Measurements from ENCODE around the gene FLOT1.

Gene FLOT1

DNA sequence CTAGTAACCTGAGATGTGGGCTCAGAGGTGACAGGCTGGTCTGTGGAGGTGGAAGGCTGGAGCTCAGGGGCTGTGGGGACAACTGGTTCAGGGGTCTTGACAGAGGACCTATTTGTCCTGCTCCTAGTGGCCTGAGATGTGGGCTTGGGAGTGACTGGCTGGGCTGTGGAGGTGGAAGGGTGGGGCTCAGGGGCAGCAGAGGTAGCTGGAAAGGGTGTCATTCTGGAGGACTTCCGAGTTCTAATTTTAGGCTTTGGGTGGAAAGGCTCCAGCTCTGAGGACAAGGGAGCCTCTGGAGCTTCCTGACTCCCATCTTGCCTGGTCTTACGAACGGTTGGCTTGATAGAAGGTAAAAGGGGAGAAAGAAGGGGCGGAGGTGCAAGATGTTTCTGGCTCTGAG, 36.9 kb downstream of the FLOT1 start:
- in situ Hi-C loops (cut with MboI; ENCODE audit: low sequenced_read_pairs): no loop called here

GRCh38 chr6:30703821-30704220, 38.7 kb downstream of the FLOT1 start:
- in situ Hi-C loops (cut with MboI; ENCODE audit: low sequenced_read_pairs): no loop called here

DNA sequence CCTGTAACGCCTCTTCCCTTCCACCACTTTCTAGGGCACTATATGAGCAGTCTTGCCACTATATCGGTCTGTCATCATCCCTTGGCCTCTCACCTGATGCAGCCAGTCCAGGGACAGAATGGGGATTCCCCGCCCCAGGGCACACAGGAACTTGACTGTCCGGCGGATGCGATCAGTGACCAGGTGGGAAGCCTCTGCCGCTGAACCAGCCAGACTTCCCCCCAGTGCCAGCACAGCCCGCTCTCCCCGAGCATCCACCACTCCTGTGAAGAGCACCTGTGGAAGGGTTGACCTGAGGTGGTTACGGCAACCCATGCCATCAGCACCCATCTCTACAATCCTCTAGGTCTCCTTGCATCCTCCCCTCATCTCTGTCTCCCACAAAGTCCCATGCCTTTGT, 39.5 kb downstream of the FLOT1 start:
- in situ Hi-C loops (cut with MboI; ENCODE audit: low sequenced_read_pairs): no loop called here

DNA sequence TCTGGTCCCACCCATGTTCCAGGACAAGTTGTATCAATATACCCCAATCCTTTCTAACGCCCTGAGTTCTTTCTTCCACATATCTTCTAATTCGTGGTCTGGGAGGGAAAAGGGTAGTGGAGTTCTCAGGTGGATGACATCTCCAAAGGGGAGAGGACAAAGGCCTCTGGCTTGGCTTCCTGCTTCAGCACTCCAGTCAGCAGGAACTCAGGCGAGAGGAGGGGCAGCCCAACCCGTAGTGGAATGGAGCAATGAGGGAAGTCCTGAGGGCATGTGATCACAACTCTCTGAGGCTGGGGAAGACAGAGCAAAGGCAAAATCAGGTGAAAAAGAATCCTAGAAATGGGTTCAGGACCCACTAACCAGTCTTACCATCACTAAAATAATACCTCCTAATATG, 42.1 kb downstream of the FLOT1 start:
- in situ Hi-C loops (cut with MboI; ENCODE audit: low sequenced_read_pairs): no loop called here

- in situ Hi-C loops (cut with MboI; ENCODE audit: low sequenced_read_pairs): no loop called here
Observed at GRCh38 chr6:30696432-30696831, 46.1 kb downstream of the FLOT1 start.

DNA sequence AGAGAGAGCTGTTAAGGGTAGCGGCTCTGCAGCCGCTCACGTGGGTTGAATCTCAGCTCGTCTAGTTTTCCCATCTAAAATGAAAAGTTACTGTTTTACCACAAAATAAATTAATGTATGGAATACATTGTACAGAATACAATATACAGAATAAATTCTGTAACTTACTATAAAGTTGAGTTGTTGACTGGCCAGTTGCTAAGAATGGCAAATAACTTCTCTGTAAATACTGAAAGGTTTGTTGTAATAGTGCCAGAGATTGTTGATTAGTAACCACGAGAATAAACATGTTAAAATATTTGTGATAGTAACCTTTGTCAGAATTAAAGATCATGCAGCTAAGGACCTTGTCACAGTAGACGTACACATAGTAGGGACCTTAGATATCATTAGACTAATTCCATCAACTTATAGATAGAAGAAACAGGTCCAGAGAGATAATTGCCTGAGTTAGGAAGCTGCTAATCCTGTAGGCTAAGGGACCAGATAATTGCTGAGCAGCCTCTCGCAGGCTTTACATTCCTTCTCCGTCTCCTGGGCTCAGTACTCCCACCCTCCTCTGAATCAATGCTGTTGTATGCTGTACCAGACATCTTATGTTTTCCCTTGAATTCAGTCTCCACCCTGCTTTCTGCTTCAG, 51.2 kb downstream of the FLOT1 start:
- in situ Hi-C loops (cut with MboI; ENCODE audit: low sequenced_read_pairs): no loop called here

GRCh38 chr6:30690403-30691207, 51.9 kb downstream of the FLOT1 start, which contains the start of gene NRM:
Gene NRM (minus strand): TSS chr6:30690984. CDS start chr6:30690974, 10 bp downstream.
- in situ Hi-C loops (cut with MboI; ENCODE audit: low sequenced_read_pairs): no loop called here

DNA sequence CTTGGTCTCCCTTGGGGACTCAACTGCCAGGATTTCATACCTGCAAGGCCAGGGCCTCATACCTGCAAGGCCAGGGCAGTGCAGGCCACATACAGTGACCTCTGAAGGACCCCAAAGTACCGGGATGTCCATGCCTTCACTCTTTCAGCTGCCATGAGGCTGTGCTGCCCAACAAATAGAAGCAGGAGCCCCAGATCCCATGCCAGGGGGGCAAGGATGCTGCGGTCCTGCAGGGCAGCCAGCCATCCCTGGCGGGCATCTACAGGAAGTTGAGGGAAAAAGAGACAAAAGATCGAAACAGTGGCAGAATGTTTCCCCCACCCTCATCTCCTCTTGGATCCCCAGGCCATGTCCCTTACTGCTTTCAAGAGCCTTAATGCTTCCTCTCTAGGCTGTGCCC, 52.5 kb downstream of the FLOT1 start:
- in situ Hi-C loops (cut with MboI; ENCODE audit: low sequenced_read_pairs): no loop called here

DNA sequence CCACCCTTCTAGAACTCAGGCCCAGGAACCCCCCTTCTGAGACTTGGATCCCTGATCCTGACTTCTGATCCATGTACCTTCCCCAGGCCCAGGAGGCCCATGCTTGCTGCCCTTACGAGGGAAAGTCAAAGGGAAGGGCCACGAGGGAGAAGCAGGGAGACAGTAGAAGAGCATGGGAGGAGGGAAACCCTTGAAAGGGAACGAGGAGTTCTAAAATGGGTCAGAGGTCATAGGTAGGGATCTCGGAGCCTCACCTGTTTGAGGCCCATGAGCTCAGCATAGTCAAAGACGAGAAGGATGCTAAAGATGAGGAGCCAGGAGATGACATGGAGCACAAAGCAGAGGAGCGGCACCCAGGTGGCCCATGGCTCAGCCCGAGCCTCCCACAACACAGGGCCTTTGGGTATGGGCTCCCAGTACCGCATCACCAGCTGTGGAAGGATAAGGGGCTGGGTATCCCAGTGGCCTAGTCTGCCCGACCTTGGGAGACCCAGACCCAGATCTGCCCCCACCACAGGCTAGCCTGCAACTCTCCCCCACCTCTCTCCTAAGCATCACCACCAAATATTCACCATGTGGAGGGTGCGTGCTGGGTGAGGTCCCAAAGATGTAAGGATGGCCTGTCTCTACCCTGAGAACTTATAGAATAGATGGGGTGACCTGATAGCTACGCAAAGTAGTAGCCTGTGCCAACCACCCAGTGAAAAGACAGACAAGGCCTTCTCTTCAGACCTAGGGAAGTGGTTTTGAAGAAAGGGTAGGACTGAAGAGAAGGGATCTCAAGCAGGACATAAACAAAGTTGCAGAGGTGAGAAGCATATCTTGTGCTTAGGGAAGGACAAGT, 53.2 kb downstream of the FLOT1 start:
- in situ Hi-C loops (cut with MboI; ENCODE audit: low sequenced_read_pairs): no loop called here

DNA sequence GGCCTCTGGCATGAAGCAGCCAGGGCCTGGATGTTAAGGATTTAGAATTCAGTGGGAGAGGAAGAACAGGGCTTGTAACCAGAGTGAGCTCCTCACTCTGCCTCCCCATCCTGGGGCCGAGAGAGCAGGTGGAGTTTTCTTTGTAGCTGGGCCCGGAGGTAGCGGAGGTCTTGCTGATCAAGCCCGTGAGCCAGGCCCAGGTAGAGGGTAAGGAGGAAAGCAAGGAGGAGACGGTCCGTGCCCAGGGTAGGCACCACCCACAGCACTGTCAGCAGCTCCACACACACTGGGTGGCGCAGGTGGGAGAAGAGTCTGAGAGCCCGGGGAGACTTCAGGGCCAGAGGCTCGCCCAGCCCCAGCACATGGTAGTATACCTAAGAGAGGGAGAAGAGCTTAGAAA, 53.9 kb downstream of the FLOT1 start:
- in situ Hi-C loops (cut with MboI; ENCODE audit: low sequenced_read_pairs): no loop called here

- in situ Hi-C loops (cut with MboI; ENCODE audit: low sequenced_read_pairs): no loop called here
Observed at GRCh38 chr6:30687659-30688431, 54.6 kb downstream of the FLOT1 start.

GRCh38 chr6:30686908-30687658, 55.4 kb downstream of the FLOT1 start:
- in situ Hi-C loops (cut with MboI; ENCODE audit: low sequenced_read_pairs): no loop called here

GRCh38 chr6:30686009-30686907, 56.2 kb downstream of the FLOT1 start, which contains the start of gene PPP1R18:
Gene PPP1R18 (minus strand): TSS chr6:30686645. CDS start chr6:30686018, 627 bp downstream.
- in situ Hi-C loops (cut with MboI; ENCODE audit: low sequenced_read_pairs): no loop called here

DNA sequence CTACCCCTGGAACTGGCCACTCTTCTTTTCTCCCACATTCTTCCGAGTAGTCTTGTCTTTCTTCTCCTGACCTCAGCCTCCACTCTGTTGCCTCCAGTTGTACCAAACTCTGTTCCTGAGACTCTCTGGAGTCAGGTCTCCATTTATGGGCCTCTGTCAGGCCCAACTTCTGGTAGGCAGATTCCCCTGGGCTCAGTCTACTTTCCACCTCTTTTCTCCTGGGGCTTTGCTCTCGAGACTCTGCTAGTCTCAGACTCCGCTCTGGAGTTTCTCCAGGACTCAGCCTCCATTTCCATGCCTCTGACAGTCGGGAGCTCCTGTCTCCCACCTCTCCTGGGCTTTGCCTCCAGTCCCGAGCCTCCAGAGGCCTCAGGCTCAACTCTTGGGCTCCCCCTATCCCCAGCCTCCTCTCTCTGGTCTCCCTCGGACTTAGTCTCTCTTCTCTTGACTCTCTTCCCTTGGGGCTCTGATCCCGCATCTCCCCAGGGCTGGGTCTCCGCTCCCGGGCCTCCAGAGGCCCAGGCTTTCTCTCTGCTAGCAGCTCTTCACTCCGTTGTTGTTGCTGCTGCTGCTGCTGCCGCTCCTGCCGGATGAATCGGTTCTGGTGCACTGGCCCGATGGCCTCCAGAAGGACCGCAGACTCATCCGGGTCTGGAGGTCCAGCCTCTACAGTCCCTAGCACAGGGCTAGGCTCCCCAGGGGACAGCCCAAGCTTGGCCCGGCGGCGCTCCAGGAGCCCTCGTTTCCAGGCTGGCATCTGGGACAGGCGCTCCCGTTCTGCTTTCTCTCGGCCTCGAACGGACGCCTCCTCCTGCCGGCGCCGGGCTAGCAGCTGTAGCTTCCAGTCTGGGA, 57.1 kb downstream of the FLOT1 start:
- in situ Hi-C loops (cut with MboI; ENCODE audit: low sequenced_read_pairs): no loop called here

DNA sequence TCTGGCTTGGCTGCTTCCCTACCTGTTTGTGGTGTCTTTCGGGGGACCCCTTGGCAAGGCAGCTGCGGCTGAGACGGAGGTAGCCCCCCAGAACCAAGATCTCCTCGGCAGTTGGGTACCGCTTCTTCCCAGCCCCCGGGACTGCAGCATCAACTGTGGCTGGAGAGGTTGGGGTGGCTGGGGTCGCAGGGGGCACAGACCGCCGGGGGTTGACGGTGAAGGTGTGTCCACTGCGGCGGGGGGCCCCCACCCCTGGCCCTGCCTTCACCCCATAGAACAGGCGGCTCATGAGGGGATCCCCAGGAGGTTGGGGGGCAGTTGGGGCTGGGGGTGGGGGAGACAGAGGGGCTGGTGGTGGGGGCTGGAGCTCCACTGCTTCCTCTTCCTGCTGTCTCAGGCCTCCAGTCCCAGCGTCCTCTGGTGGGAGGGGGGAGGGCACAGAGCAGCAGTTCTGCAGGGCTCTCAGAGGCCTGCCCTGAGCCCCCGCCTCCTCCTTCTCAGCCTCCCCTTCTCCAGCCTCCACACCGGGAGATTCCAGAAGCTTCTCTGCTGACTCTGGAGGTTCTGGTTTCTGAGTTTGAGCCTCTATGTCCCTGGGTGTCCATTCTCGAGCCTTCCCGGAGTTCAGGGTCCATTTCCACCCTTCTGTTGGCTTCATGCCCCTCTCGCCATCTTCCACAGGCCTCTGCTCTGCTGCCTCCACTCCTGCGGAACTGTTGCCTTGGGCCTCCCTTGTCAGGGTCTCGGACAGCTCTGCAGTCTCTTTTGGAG, 57.9 kb downstream of the FLOT1 start:
- in situ Hi-C loops (cut with MboI; ENCODE audit: low sequenced_read_pairs): loop anchor here (5.0 kb wide), 1 partner anchor 33 kb away; the partner anchor contains the start of gene MDC1

- in situ Hi-C loops (cut with MboI; ENCODE audit: low sequenced_read_pairs): loop anchor here (5.0 kb wide), 1 partner anchor 33 kb away; the partner anchor contains the start of gene MDC1
Observed at GRCh38 chr6:30683980-30684338, 58.5 kb downstream of the FLOT1 start.
